Panc1 (cell line): Measurements from ENCODE around the gene TTF2. TPM values are rescaled to one million over a fixed set of nuclear protein-coding genes. Genes with fewer than 3 reads are reported as not detected.

Experiments
- ATAC-seq: fragments of 200-7000 bp; cut with Tn5 transposase; 2 replicates; pipeline ENCODE4 v1.9.1; 2020; ENCODE audit warnings: mild to moderate bottlenecking, moderate library complexity
- BruUV-seq: library from RNA; stranded (reverse); fragments of 400-500 nt; replicated peaks from 2 replicates; lab custom pipeline; 2021; lab: Mats Ljungman, UMichigan
- CTCF ChIA-PET: fragments of 300-600 bp; sonication (Branson Sonifier 250); formaldehyde crosslinking; loops from one replicate; lab custom pipeline; 2022; ENCODE audit warnings: antibody characterized with exemption; lab: Charles Lee
- POLR2A ChIA-PET: fragments of 300-600 bp; sonication (Branson Sonifier 250); formaldehyde crosslinking; loops from one replicate; lab custom pipeline; 2022; ENCODE audit warnings: antibody characterized with exemption; lab: Charles Lee
- DNase-seq: peaks from one replicate; pipeline ENCODE4 v3.0.0-alpha.2; 2010; ENCODE audit warnings: low read depth, low spot score
- H3K27ac ChIP-seq: 2 replicates; pipeline ENCODE4 v1.5.1; 2011; ENCODE audit warnings: mild to moderate bottlenecking, low read length, inconsistent platforms
- H3K27me3 ChIP-seq: fragments of 200-500 bp; sonication (Bioruptor generic); 2 replicates; pipeline ENCODE4 v1.6.0; 2014; ENCODE audit warnings: low read length, inconsistent platforms; ENCODE audit not compliant: control insufficient read depth, insufficient read depth
- H3K36me3 ChIP-seq: fragments of 200-500 bp; sonication (Bioruptor generic); 2 replicates; pipeline ENCODE4 v1.5.1; 2014; ENCODE audit warnings: inconsistent platforms, mild to moderate bottlenecking, low read length, moderate library complexity; ENCODE audit not compliant: control insufficient read depth, insufficient read depth
- H3K4me1 ChIP-seq: 2 replicates; pipeline ENCODE4 v1.5.1; 2011; ENCODE audit warnings: inconsistent platforms, mild to moderate bottlenecking, low read length, moderate library complexity; ENCODE audit not compliant: control insufficient read depth, insufficient read depth
- H3K4me3 ChIP-seq, 2 experiments: 2 replicates each; pipeline ENCODE4 v1.5.1; 2011 to 2012; ENCODE audit warnings: low read depth in 2 of 2, low read length in 2 of 2, mild to moderate bottlenecking in 2 of 2, inconsistent platforms in 1 of 2, moderate library complexity in 1 of 2
- H3K9me3 ChIP-seq: fragments of 200-500 bp; sonication (Bioruptor generic); 2 replicates; pipeline ENCODE4 v1.5.1; 2014; ENCODE audit warnings: low read depth, mild to moderate bottlenecking, inconsistent platforms, low read length, moderate library complexity; ENCODE audit not compliant: control insufficient read depth, insufficient read depth
- POLR2AphosphoS5 ChIP-seq: IDR thresholded peaks from 2 replicates; pipeline ENCODE4 v1.6.1; 2012; ENCODE audit warnings: mild to moderate bottlenecking, low read depth, low read length, moderate library complexity
- SIN3A ChIP-seq: IDR thresholded peaks from 2 replicates; pipeline ENCODE4 v1.6.1; 2012; ENCODE audit warnings: low read depth, mild to moderate bottlenecking, low read length, moderate library complexity, borderline replicate concordance; ENCODE audit not compliant: insufficient read depth
- TCF7L2 ChIP-seq: IDR thresholded peaks from 2 replicates; pipeline ENCODE4 v1.6.1; 2011; ENCODE audit warnings: mild to moderate bottlenecking, low read depth, low read length, inconsistent platforms
- in situ Hi-C: cut with HindIII; loops from 2 replicates; pipeline ENCODE4 v1.10.0; 2016; ENCODE audit warnings: low sequenced_read_pairs, low pct_unique_long_range_greater_than_20kb
- intact Hi-C: fragments of 100-400 bp; cut with micrococcal nuclease; formaldehyde crosslinking; loops from one replicate; pipeline ENCODE4 v1.10.0; 2022; ENCODE audit not compliant: unreplicated experiment
- total RNA-seq: library from RNA; stranded (reverse); gene quantifications from one replicate; pipeline ENCODE4 v1.2.1, GENCODE V29; 2021; ENCODE audit not compliant: unreplicated experiment
- TF ChIP-seq, protein P1 (sequence below), 2 experiments: IDR thresholded peaks; 2 replicates each; pipeline ENCODE4 v1.6.1; 2011 to 2012; ENCODE audit warnings: low read depth in 2 of 2, control low read depth in 1 of 2, low read length in 1 of 2, mild to moderate bottlenecking in 1 of 2, moderate library complexity in 1 of 2; ENCODE audit not compliant: insufficient read depth in 1 of 2
- TF ChIP-seq, protein P2 (sequence below): fragments of 450-650 bp; IDR thresholded peaks from 2 replicates; pipeline ENCODE4 v1.5.1; 2017; ENCODE audit warnings: mild to moderate bottlenecking

TTF2 gene
- total RNA-seq, 1 experiment from 2014 or later, result 32.7 TPM

DNA sequence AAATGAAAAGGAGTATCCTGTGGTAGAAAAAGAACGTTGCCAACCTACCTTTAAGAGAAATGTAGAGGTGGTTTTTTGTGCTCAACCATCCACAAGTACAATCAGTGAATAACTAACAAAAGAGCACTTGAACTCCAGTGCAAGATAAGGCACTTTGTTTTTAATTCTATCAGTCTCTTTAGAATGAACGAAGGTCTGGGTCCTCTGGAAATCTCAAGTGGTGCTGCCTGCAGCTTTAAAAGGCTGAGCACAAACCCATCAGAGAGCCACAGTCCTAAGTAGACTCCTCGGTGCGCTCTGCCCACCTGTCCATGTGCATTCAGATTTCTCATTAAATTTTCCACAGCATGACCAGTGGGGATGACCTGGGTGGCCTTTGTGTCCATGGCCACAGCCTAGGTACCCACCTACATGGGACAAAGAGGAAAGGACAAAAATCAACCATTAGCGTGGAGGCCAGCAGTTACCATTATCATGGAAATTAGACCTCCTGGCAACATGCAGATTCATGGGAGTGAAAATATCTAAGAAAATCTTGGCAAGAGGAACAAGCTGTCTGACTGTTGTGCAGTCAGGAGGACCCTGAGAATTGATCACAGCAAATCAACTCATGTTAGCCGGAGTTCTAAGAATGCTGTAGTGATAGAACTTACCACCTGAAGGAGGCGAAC lies 52.1 kb downstream of the TTF2 start:
- H3K9me3 ChIP-seq, result no peaks in the 10 kb centered on the region
- no peaks in the 10 kb centered on the region for H3K27me3 ChIP-seq
- no peaks in the 10 kb centered on the region for H3K4me1 ChIP-seq
- ATAC-seq (no peak), DNase-seq (no peak)
- in situ Hi-C loops (no loop called here), intact Hi-C loops (no loop called here)
- H3K4me3 ChIP-seq, result no peak overlapping the region
- no peaks in the 10 kb centered on the region for H3K36me3 ChIP-seq
- POLR2A ChIA-PET, result no interaction called here
- TF ChIP-seq SIN3A (no peak), POLR2AphosphoS5 (no peak), TCF7L2 (no peak)
- TF ChIP-seq, protein P1, sequence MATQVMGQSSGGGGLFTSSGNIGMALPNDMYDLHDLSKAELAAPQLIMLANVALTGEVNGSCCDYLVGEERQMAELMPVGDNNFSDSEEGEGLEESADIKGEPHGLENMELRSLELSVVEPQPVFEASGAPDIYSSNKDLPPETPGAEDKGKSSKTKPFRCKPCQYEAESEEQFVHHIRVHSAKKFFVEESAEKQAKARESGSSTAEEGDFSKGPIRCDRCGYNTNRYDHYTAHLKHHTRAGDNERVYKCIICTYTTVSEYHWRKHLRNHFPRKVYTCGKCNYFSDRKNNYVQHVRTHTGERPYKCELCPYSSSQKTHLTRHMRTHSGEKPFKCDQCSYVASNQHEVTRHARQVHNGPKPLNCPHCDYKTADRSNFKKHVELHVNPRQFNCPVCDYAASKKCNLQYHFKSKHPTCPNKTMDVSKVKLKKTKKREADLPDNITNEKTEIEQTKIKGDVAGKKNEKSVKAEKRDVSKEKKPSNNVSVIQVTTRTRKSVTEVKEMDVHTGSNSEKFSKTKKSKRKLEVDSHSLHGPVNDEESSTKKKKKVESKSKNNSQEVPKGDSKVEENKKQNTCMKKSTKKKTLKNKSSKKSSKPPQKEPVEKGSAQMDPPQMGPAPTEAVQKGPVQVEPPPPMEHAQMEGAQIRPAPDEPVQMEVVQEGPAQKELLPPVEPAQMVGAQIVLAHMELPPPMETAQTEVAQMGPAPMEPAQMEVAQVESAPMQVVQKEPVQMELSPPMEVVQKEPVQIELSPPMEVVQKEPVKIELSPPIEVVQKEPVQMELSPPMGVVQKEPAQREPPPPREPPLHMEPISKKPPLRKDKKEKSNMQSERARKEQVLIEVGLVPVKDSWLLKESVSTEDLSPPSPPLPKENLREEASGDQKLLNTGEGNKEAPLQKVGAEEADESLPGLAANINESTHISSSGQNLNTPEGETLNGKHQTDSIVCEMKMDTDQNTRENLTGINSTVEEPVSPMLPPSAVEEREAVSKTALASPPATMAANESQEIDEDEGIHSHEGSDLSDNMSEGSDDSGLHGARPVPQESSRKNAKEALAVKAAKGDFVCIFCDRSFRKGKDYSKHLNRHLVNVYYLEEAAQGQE (IDR thresholded peaks at IDR 0.05; ENCODE audit: insufficient read depth in 1 of 2, low read depth in 2 of 2, low read length in 1 of 2), result no peak
- TF ChIP-seq, protein P2, sequence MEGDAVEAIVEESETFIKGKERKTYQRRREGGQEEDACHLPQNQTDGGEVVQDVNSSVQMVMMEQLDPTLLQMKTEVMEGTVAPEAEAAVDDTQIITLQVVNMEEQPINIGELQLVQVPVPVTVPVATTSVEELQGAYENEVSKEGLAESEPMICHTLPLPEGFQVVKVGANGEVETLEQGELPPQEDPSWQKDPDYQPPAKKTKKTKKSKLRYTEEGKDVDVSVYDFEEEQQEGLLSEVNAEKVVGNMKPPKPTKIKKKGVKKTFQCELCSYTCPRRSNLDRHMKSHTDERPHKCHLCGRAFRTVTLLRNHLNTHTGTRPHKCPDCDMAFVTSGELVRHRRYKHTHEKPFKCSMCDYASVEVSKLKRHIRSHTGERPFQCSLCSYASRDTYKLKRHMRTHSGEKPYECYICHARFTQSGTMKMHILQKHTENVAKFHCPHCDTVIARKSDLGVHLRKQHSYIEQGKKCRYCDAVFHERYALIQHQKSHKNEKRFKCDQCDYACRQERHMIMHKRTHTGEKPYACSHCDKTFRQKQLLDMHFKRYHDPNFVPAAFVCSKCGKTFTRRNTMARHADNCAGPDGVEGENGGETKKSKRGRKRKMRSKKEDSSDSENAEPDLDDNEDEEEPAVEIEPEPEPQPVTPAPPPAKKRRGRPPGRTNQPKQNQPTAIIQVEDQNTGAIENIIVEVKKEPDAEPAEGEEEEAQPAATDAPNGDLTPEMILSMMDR, result no peak
- CTCF ChIA-PET, result no interaction called here
- H3K27ac ChIP-seq, result no peak overlapping the region
- BruUV-seq, result no TSS peak

DNA sequence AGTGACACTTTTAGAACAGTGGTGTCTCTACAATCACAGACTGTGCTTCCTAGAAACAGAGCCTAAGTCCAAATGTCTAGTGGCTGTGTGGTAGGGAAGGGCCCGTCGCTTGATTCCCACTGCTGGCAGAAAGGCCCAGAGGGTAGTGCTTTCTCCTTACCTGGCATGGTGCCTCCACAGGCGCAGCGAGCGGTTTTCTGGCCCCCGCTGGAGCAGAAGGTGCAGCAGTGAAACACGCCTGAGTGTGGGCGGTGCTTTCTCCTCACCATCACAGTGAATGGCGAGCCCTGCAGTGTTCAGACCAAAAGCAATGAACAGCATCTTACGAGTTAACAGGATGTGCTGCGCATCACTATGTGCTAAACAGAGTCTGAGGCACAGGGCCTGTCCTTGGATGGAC lies 53.1 kb downstream of the TTF2 start:
- POLR2A ChIA-PET, result no interaction called here
- no TSS peak for BruUV-seq

More for the DNA sequence above, 53.1 kb downstream of the TTF2 start:
- Histone ChIP-seq H3K4me3 (no peak overlapping the region), H3K27me3 (no peaks in the 10 kb centered on the region), H3K4me1 (no peaks in the 10 kb centered on the region), H3K9me3 (no peaks in the 10 kb centered on the region), H3K36me3 (no peaks in the 10 kb centered on the region), H3K27ac (no peak overlapping the region)
- TF ChIP-seq TCF7L2, result no peak
- TF ChIP-seq, protein P2, result no peak
- TF ChIP-seq, protein P1 (IDR thresholded peaks at IDR 0.05; ENCODE audit: insufficient read depth in 1 of 2, low read depth in 2 of 2, low read length in 1 of 2), result no peak
- TF ChIP-seq SIN3A, result no peak
- TF ChIP-seq POLR2AphosphoS5, result no peak
- intact Hi-C loops, result no loop called here
- CTCF ChIA-PET, result no interaction called here
- in situ Hi-C loops, result no loop called here
- ATAC-seq (no peak), DNase-seq (no peak)
